GM19468 (cell line): ENCODE measurements around the gene TNFAIP2.
"Not testable (repeated sequence)": the region's sequence is repeated elsewhere in the genome, so short reads cannot be mapped to it uniquely, and the experiment has no call there.

Source experiments
- ATAC-seq: cut with Tn5 transposase; IDR thresholded peaks from one replicate; pipeline ENCODE4 v1.9.1; 2021; ENCODE audit warnings: mild to moderate bottlenecking, moderate library complexity, moderate number of reproducible peaks; ENCODE audit not compliant: unreplicated experiment; ENCODE audit errors: extremely low read depth

TNFAIP2 gene

GRCh38 chr14:103176176-103176575 is 52.9 kb downstream of the TNFAIP2 start:
- ATAC-seq = not testable (repeated sequence)

GRCh38 chr14:103177376-103177775 is 54.1 kb downstream of the TNFAIP2 start:
- ATAC-seq = no peak

GRCh38 chr14:103178521-103178920 is 55.3 kb downstream of the TNFAIP2 start:
- no peak for ATAC-seq

GRCh38 chr14:103179094-103179493 is 55.8 kb downstream of the TNFAIP2 start:
- no peak for ATAC-seq

- no peak for ATAC-seq
These were observed 57.1 kb downstream of the TNFAIP2 start for GRCh38 chr14:103180331-103180730.

GRCh38 chr14:103184046-103184445 is 60.8 kb downstream of the TNFAIP2 start:
- no peak for ATAC-seq

GRCh38 chr14:103185051-103186029 is 62.1 kb downstream of the TNFAIP2 start:
- ATAC-seq = no peak

- ATAC-seq = no peak
These were observed 63.1 kb downstream of the TNFAIP2 start for GRCh38 chr14:103186241-103186822.
